Esophagus muscularis mucosa (tissue), 4 donors: ENCODE data around the gene UACA.

Experiments used
- CTCF ChIP-seq, 3 experiments: fragments of 200-600 bp in 2 of 3; fragments of 450-650 bp in 1 of 3; sonication (generic) in 2 of 3; IDR thresholded peaks; one replicate each; pipeline ENCODE4 v1.5.1; 2017 to 2019; ENCODE audit warnings: antibody characterized with exemption in 3 of 3, mild to moderate bottlenecking in 2 of 3, moderate library complexity in 1 of 3
- EP300 ChIP-seq: sonication (generic); formaldehyde crosslinking; IDR thresholded peaks from one replicate; pipeline ENCODE4 v1.6.1; 2017; ENCODE audit warnings: antibody characterized with exemption
- POLR2A ChIP-seq: fragments of 450-650 bp; IDR thresholded peaks from one replicate; pipeline ENCODE4 v1.6.1; 2017; ENCODE audit warnings: antibody characterized with exemption, moderate library complexity, mild to moderate bottlenecking, low read depth
- POLR2AphosphoS5 ChIP-seq, 2 donors: sonication (generic); formaldehyde crosslinking; IDR thresholded peaks; one replicate each; pipeline ENCODE4 v1.6.1; 2017; ENCODE audit warnings: antibody characterized with exemption in 2 of 2

GRCh38 chr15:70723927-70724326 is 39.4 kb downstream of the UACA start:
- TF ChIP-seq POLR2A (no peak), POLR2AphosphoS5 (IDR thresholded peaks at IDR 0.05) (no peak), EP300 (no peak), CTCF (IDR thresholded peaks at IDR 0.05) (no peak)
